Neural cell (in vitro differentiated cells): ENCODE data around the gene MYO1D. TPM values are rescaled to one million over a fixed set of nuclear protein-coding genes. Genes with fewer than 3 reads are reported as not detected.

ENCODE experiments used
- H2AFZ ChIP-seq: fragments of 200-600, 300-800 bp; sonication (generic), shearing (Covaris generic); 2 replicates; pipeline ENCODE4 v1.6.0; 2014; ENCODE audit warnings: low read depth, mild to moderate bottlenecking, antibody characterized with exemption, low read length, moderate library complexity
- H3F3A ChIP-seq: fragments of 200-600 bp; shearing (Covaris generic); 2 replicates; pipeline ENCODE4 v1.6.1; 2016; ENCODE audit warnings: mild to moderate bottlenecking, moderate library complexity, mixed read lengths, antibody characterized with exemption, low read length; ENCODE audit not compliant: insufficient read depth, poor library complexity, severe bottlenecking
- H3K27ac ChIP-seq: fragments of 200-600, 300-800 bp; sonication (generic), shearing (Covaris generic); 2 replicates; pipeline ENCODE4 v1.5.1; 2014; ENCODE audit warnings: mild to moderate bottlenecking, low read length, moderate library complexity
- H3K27me3 ChIP-seq: fragments of 300-800, 200-600 bp; sonication (generic), shearing (Covaris generic); 2 replicates; pipeline ENCODE4 v1.6.0; 2014; ENCODE audit warnings: mild to moderate bottlenecking, low read depth, low read length, moderate library complexity; ENCODE audit not compliant: insufficient read depth
- H3K36me3 ChIP-seq: fragments of 300-800, 200-600 bp; sonication (generic), shearing (Covaris generic); 2 replicates; pipeline ENCODE4 v1.5.1; 2014; ENCODE audit warnings: mild to moderate bottlenecking, antibody characterized with exemption, low read length, moderate library complexity; ENCODE audit not compliant: insufficient read depth
- H3K4me2 ChIP-seq: fragments of 300-800, 200-600 bp; sonication (generic), shearing (Covaris generic); 2 replicates; pipeline ENCODE4 v1.6.0; 2014; ENCODE audit warnings: mild to moderate bottlenecking, low read length
- H3K4me3 ChIP-seq: fragments of 300-800, 200-600 bp; sonication (generic), shearing (Covaris generic); 2 replicates; pipeline ENCODE4 v1.5.1; 2014; ENCODE audit warnings: mild to moderate bottlenecking, low read length, moderate library complexity
- H3K79me2 ChIP-seq: fragments of 200-600 bp; shearing (Covaris generic); replicated peaks from 2 replicates; pipeline ENCODE4 v1.6.0; 2014; ENCODE audit warnings: mild to moderate bottlenecking, low read length, moderate library complexity; ENCODE audit not compliant: insufficient read depth
- H3K9ac ChIP-seq: fragments of 300-800, 200-600 bp; sonication (generic), shearing (Covaris generic); 2 replicates; pipeline ENCODE4 v1.6.1; 2016; ENCODE audit warnings: mild to moderate bottlenecking, low read length, mixed read lengths
- H3K9me2 ChIP-seq: fragments of 200-600 bp; shearing (Covaris generic); 2 replicates; pipeline ENCODE4 v1.6.1; 2016; ENCODE audit warnings: mild to moderate bottlenecking, low read length, mixed read lengths; ENCODE audit not compliant: insufficient read depth
- H3K9me3 ChIP-seq: fragments of 200-600, 300-800 bp; sonication (generic), shearing (Covaris generic); 2 replicates; pipeline ENCODE4 v1.6.1; 2016; ENCODE audit warnings: mild to moderate bottlenecking, mixed run types, low read length, moderate library complexity, mixed read lengths
- H4K20me1 ChIP-seq: fragments of 200-600 bp; shearing (Covaris generic); 2 replicates; pipeline ENCODE4 v1.6.1; 2016; ENCODE audit warnings: mild to moderate bottlenecking, mixed run types; ENCODE audit not compliant: insufficient read depth
- CTCF ChIP-seq: fragments of 450-650 bp; IDR thresholded peaks from 2 replicates; pipeline ENCODE4 v1.5.1; 2014; ENCODE audit warnings: antibody characterized with exemption, mild to moderate bottlenecking, moderate library complexity; ENCODE audit not compliant: poor library complexity, severe bottlenecking
- EP300 ChIP-seq: fragments of 450-650 bp; conservative IDR thresholded peaks from 2 replicates; pipeline ENCODE4 v1.6.1; 2014; ENCODE audit warnings: antibody characterized with exemption, mild to moderate bottlenecking, moderate library complexity; ENCODE audit not compliant: poor library complexity, severe bottlenecking
- EZH2 ChIP-seq: fragments of 200-600, 300-800 bp; shearing (Covaris generic), sonication (generic); IDR thresholded peaks from 2 replicates; pipeline ENCODE4 v1.6.1; 2014; ENCODE audit warnings: antibody characterized with exemption, low read length, borderline replicate concordance, mild to moderate bottlenecking; ENCODE audit not compliant: insufficient read depth, poor library complexity, severe bottlenecking
- MXI1 ChIP-seq: fragments of 450-650 bp; conservative IDR thresholded peaks from 2 replicates; pipeline ENCODE4 v1.6.1; 2014; ENCODE audit warnings: antibody characterized with exemption, mild to moderate bottlenecking; ENCODE audit not compliant: poor library complexity, severe bottlenecking
- POLR2AphosphoS5 ChIP-seq: IDR thresholded peaks from 2 replicates; pipeline ENCODE4 v1.6.1; 2012
- RAD21 ChIP-seq: fragments of 450-650 bp; conservative IDR thresholded peaks from 2 replicates; pipeline ENCODE4 v1.6.1; 2014; ENCODE audit warnings: antibody characterized with exemption, mild to moderate bottlenecking, moderate library complexity
- REST ChIP-seq: IDR thresholded peaks from 2 replicates; pipeline ENCODE4 v1.6.1; 2012; ENCODE audit warnings: borderline replicate concordance
- SMC3 ChIP-seq: fragments of 450-650 bp; conservative IDR thresholded peaks from 2 replicates; pipeline ENCODE4 v1.6.1; 2014; ENCODE audit warnings: antibody characterized with exemption, mild to moderate bottlenecking, moderate library complexity; ENCODE audit not compliant: poor library complexity
- TAF1 ChIP-seq: IDR thresholded peaks from 2 replicates; pipeline ENCODE4 v1.6.1; 2012; ENCODE audit warnings: low read depth
- polyA plus RNA-seq: library from polyadenylated mRNA; depleted of rRNA; stranded (reverse); fragments of >200 nt; gene quantifications from 2 replicates; pipeline ENCODE4 v1.2.3, GENCODE V29; 2014

MYO1D gene
- polyA plus RNA-seq, 1 donor from 2014 or later, result 10.7 TPM

GRCh38 chr17:32460054-32460453, 416.9 kb downstream of the MYO1D start:
- Histone ChIP-seq H3K36me3 (no peaks in the 10 kb centered on the region), H3K4me3 (no peak overlapping the region), H3K27me3 (no peaks in the 10 kb centered on the region), H3K27ac (no peak overlapping the region), H3K4me2 (no peak overlapping the region), H2AFZ (no peak overlapping the region), H4K20me1 (no peaks in the 10 kb centered on the region), H3F3A (no peaks in the 10 kb centered on the region), H3K9ac (no peak overlapping the region), H3K79me2 (no peaks in the 10 kb centered on the region), H3K9me3 (no peaks in the 10 kb centered on the region), H3K9me2 (no peaks in the 10 kb centered on the region)
- TF ChIP-seq MXI1 (no peak), TAF1 (no peak), SMC3 (no peak), POLR2AphosphoS5 (no peak), CTCF (no peak), EZH2 (no peak), EP300 (no peak), REST (no peak), RAD21 (no peak)

GRCh38 chr17:32458371-32458770, 418.6 kb downstream of the MYO1D start:
- Histone ChIP-seq H3K27me3 (no peaks in the 10 kb centered on the region), H3K4me3 (no peak overlapping the region), H3K9ac (no peak overlapping the region), H3K9me2 (no peaks in the 10 kb centered on the region), H3F3A (no peaks in the 10 kb centered on the region), H4K20me1 (no peaks in the 10 kb centered on the region), H3K79me2 (no peaks in the 10 kb centered on the region), H3K4me2 (no peak overlapping the region), H3K9me3 (no peaks in the 10 kb centered on the region), H2AFZ (no peak overlapping the region), H3K36me3 (peaks cover 9% of the 10 kb centered on the region), H3K27ac (no peak overlapping the region)
- no peak for TF ChIP-seq EZH2
- TF ChIP-seq CTCF, result no peak
- no peak for TF ChIP-seq RAD21
- no peak for TF ChIP-seq POLR2AphosphoS5
- TF ChIP-seq TAF1, result no peak
- no peak for TF ChIP-seq EP300
- TF ChIP-seq MXI1, result no peak
- TF ChIP-seq REST, result no peak
- TF ChIP-seq SMC3, result no peak
